Neuronal stem cell (in vitro differentiated cells): ENCODE data around the gene CGB1. TPM values are rescaled to one million over a fixed set of nuclear protein-coding genes. Genes with fewer than 3 reads are reported as not detected.
"Not testable (repeated sequence)": the region's sequence is repeated elsewhere in the genome, so short reads cannot be mapped to it uniquely, and the experiment has no call there.

Experiments
- DNase-seq: peaks from one replicate; pipeline ENCODE4 v3.0.0-alpha.2; 2013; ENCODE audit warnings: low spot score
- H2AFZ ChIP-seq: one replicate; pipeline ENCODE4 v1.6.1; 2013; ENCODE audit warnings: mild to moderate bottlenecking, low read length, inconsistent platforms
- H2AK5ac ChIP-seq: 2 replicates; pipeline ENCODE4 v1.6.1; 2013; ENCODE audit warnings: low read depth, mild to moderate bottlenecking, inconsistent platforms, low read length, moderate library complexity, mixed read lengths
- H2BK120ac ChIP-seq: 2 replicates; pipeline ENCODE4 v1.6.1; 2013; ENCODE audit warnings: low read depth, mild to moderate bottlenecking, inconsistent platforms, low read length, moderate library complexity, mixed read lengths
- H2BK12ac ChIP-seq: one replicate; pipeline ENCODE4 v1.6.1; 2013; ENCODE audit warnings: low read length, inconsistent platforms
- H2BK15ac ChIP-seq: 2 replicates; pipeline ENCODE4 v1.6.1; 2013; ENCODE audit warnings: mild to moderate bottlenecking, low read length, inconsistent platforms, mixed read lengths
- H2BK5ac ChIP-seq: one replicate; pipeline ENCODE4 v1.6.1; 2013; ENCODE audit warnings: inconsistent platforms, mild to moderate bottlenecking, low read length, moderate library complexity
- H3K14ac ChIP-seq: one replicate; pipeline ENCODE4 v1.6.1; 2013; ENCODE audit warnings: low read length, inconsistent platforms
- H3K18ac ChIP-seq: 2 replicates; pipeline ENCODE4 v1.6.1; 2013; ENCODE audit warnings: low read length, inconsistent platforms
- H3K23ac ChIP-seq: 2 replicates; pipeline ENCODE4 v1.6.1; 2013; ENCODE audit warnings: low read depth, mild to moderate bottlenecking, mixed read lengths, low read length, inconsistent platforms; ENCODE audit not compliant: poor library complexity
- H3K27ac ChIP-seq: replicated peaks from 3 replicates; pipeline ENCODE4 v1.5.1; 2013; ENCODE audit warnings: low read length, inconsistent platforms
- H3K27me3 ChIP-seq, 3 experiments: 2 replicates each; pipeline ENCODE4 v1.6.1; 2013; ENCODE audit warnings: low read length in 3 of 3, mild to moderate bottlenecking in 2 of 3, inconsistent platforms in 1 of 3, low read depth in 1 of 3, mixed read lengths in 1 of 3, moderate library complexity in 1 of 3; ENCODE audit not compliant: control insufficient read depth in 3 of 3, insufficient read depth in 3 of 3
- H3K36me3 ChIP-seq, 2 donors: replicated peaks in 1 of 2; 2 replicates each; pipeline ENCODE4 v1.6.1; 2013; ENCODE audit warnings: low read length in 2 of 2; ENCODE audit not compliant: control insufficient read depth in 2 of 2, insufficient read depth in 2 of 2
- H3K4ac ChIP-seq: 2 replicates; pipeline ENCODE4 v1.6.1; 2013; ENCODE audit warnings: inconsistent platforms, mild to moderate bottlenecking, low read length, moderate library complexity
- H3K4me1 ChIP-seq, 2 donors: 1 replicate in 1 of 2; 2 replicates in 1 of 2; pipeline ENCODE4 v1.6.1; 2013; ENCODE audit warnings: low read length in 2 of 2, low read depth in 1 of 2; ENCODE audit not compliant: control insufficient read depth in 2 of 2, insufficient read depth in 1 of 2
- H3K4me2 ChIP-seq: one replicate; pipeline ENCODE4 v1.6.1; 2013; ENCODE audit warnings: mild to moderate bottlenecking, low read length, inconsistent platforms; ENCODE audit not compliant: insufficient read depth, poor library complexity, severe bottlenecking
- H3K4me3 ChIP-seq, 2 donors: 2 replicates each; pipeline ENCODE4 v1.5.1; 2013; ENCODE audit warnings: low read length in 2 of 2, mild to moderate bottlenecking in 2 of 2, inconsistent platforms in 1 of 2, moderate library complexity in 1 of 2
- H3K79me1 ChIP-seq: one replicate; pipeline ENCODE4 v1.6.1; 2013; ENCODE audit warnings: low read depth, mild to moderate bottlenecking, inconsistent platforms, low read length, moderate library complexity
- H3K9ac ChIP-seq: one replicate; pipeline ENCODE4 v1.6.1; 2013; ENCODE audit warnings: mild to moderate bottlenecking, low read depth, low read length, inconsistent platforms; ENCODE audit not compliant: poor library complexity
- H3K9me3 ChIP-seq, 2 donors: replicated peaks in 1 of 2; 2 replicates each; pipeline versions ENCODE3 to v1.6.1; 2013; ENCODE audit warnings: low read length in 2 of 2, mild to moderate bottlenecking in 2 of 2, inconsistent platforms in 1 of 2, low read depth in 1 of 2, mixed read lengths in 1 of 2, moderate library complexity in 1 of 2; ENCODE audit not compliant: control insufficient read depth in 2 of 2, insufficient read depth in 1 of 2
- H4K8ac ChIP-seq: one replicate; pipeline ENCODE4 v1.6.1; 2013; ENCODE audit warnings: low read depth, mild to moderate bottlenecking, inconsistent platforms, low read length, moderate library complexity
- H4K91ac ChIP-seq: one replicate; pipeline ENCODE4 v1.6.1; 2013; ENCODE audit warnings: low read length, low read depth, mild to moderate bottlenecking, inconsistent platforms; ENCODE audit not compliant: poor library complexity
- WGBS, 2 donors: extraction: QIAGEN DNeasy Blood & Tissue Kit; methylation state at CpG; one replicate each; pipeline ENCODE4 v1.1.7; 2013; ENCODE audit warnings: missing lambda C conversion rate in 2 of 2, mixed read lengths in 1 of 2; ENCODE audit not compliant: insufficient read length in 2 of 2, insufficient replicate concordance in 1 of 2; ENCODE audit errors: extremely low coverage in 2 of 2; 5-methylcytosine and 5-hydroxymethylcytosine counted together
- polyA plus RNA-seq, 2 experiments: library from polyadenylated mRNA; stranded (reverse); fragments of 200-250 nt; gene quantifications; one replicate each; pipeline ENCODE4 v1.2.3, GENCODE V29; 2013

CGB1 gene
- not detected for polyA plus RNA-seq (2013, experiment 1 of 2)
- not detected for polyA plus RNA-seq (2013, experiment 2 of 2)

GRCh38 chr19:49036815-49037214, at the start of gene CGB1:
Gene CGB1 (minus strand): TSS chr19:49036895. CDS start chr19:49036711, 184 bp downstream.
- H2AFZ ChIP-seq, H2BK12ac ChIP-seq, H3K4ac ChIP-seq, H3K4me2 ChIP-seq, H3K27ac ChIP-seq, H3K14ac ChIP-seq, H3K27me3 ChIP-seq, H2BK120ac ChIP-seq, H3K23ac ChIP-seq, H2BK15ac ChIP-seq, H4K91ac ChIP-seq, H3K9me3 ChIP-seq, DNase-seq, H3K79me1 ChIP-seq, H3K18ac ChIP-seq, H3K4me1 ChIP-seq, H3K36me3 ChIP-seq, H4K8ac ChIP-seq, H3K9ac ChIP-seq, H2BK5ac ChIP-seq, H3K4me3 ChIP-seq, H2AK5ac ChIP-seq: not testable (repeated sequence)
- WGBS, 2 donors = no CpG with 5 or more reads among the region's 18 CpGs

GRCh38 chr19:49086296-49086695, 49.6 kb upstream of the CGB1 start:
- H2BK12ac ChIP-seq = no peak overlapping the region
- no peak overlapping the region for H3K4ac ChIP-seq
- no peak overlapping the region for H2AFZ ChIP-seq
- H3K9me3 ChIP-seq = peaks cover 2 to 6% of the 10 kb centered on the region in 2 donors
- H3K4me3 ChIP-seq = peak overlapping the region; percentile 96 to 97
- H2BK15ac ChIP-seq = no peak overlapping the region
- H3K18ac ChIP-seq = no peak overlapping the region
- no peak overlapping the region for H4K8ac ChIP-seq
- peaks cover 0 to 4% (median 0%) of the 10 kb centered on the region in 3 experiments for H3K27me3 ChIP-seq
- peak overlapping the region; percentile 33 for H3K14ac ChIP-seq
- DNase-seq = no peak
- no peak overlapping the region for H2BK120ac ChIP-seq
- H3K79me1 ChIP-seq = peaks cover 5% of the 10 kb centered on the region
- H3K4me1 ChIP-seq = peaks cover 6 to 7% of the 10 kb centered on the region in 2 donors
- H2BK5ac ChIP-seq = no peak overlapping the region
- H2AK5ac ChIP-seq = no peak overlapping the region
- no peak overlapping the region for H3K9ac ChIP-seq
- H3K23ac ChIP-seq = no peak overlapping the region
- H3K4me2 ChIP-seq = peak overlapping the region; percentile 87
- peaks cover 29 to 50% of the 10 kb centered on the region in 2 donors for H3K36me3 ChIP-seq
- WGBS, 2 donors = no CpG with 5 or more reads among the region's 11 CpGs
- H3K27ac ChIP-seq = no peak overlapping the region
- H4K91ac ChIP-seq = no peak overlapping the region

- peak overlapping the region; percentile 96 to 97 for H3K4me3 ChIP-seq
- H3K9ac ChIP-seq = peak overlapping the region; percentile 65
- peak overlapping the region; percentile 89 for H2AFZ ChIP-seq
- H4K8ac ChIP-seq = no peak overlapping the region
- peak overlapping the region; percentile 95 for H2BK5ac ChIP-seq
- peak overlapping the region; percentile 94 for H3K27ac ChIP-seq
- peaks cover 2 to 6% of the 10 kb centered on the region in 2 donors for H3K9me3 ChIP-seq
- no peak overlapping the region for H2AK5ac ChIP-seq
- peak overlapping the region; percentile 87 for H3K4me2 ChIP-seq
- no peak overlapping the region for H3K23ac ChIP-seq
- H3K4ac ChIP-seq = no peak overlapping the region
- H3K14ac ChIP-seq = no peak overlapping the region
- no peak overlapping the region for H4K91ac ChIP-seq
- H3K18ac ChIP-seq = peak overlapping the region; percentile 99
- no peak overlapping the region for H2BK12ac ChIP-seq
- peaks cover 0 to 4% (median 0%) of the 10 kb centered on the region in 3 experiments for H3K27me3 ChIP-seq
- H3K36me3 ChIP-seq = peaks cover 28 to 45% of the 10 kb centered on the region in 2 donors
- DNase-seq = no peak
- no peak overlapping the region for H2BK15ac ChIP-seq
- H2BK120ac ChIP-seq = no peak overlapping the region
- H3K4me1 ChIP-seq = peaks cover 6 to 7% of the 10 kb centered on the region in 2 donors
- H3K79me1 ChIP-seq = peaks cover 5% of the 10 kb centered on the region
- no CpG with 5 or more reads among the region's 14 CpGs for WGBS, 2 donors
Measured at GRCh38 chr19:49085868-49086232, 49.2 kb upstream of the CGB1 start.

- Histone ChIP-seq H3K4me1 (peaks cover 6 to 7% of the 10 kb centered on the region in 2 donors), H3K4me2 (peak within 1 kb of the TSS; percentile 87), H3K9me3 (peaks cover 2 to 6% of the 10 kb centered on the region in 2 donors), H3K14ac (peak within 1 kb of the TSS; percentile 97), H2BK15ac (no peak within 1 kb of the TSS), H3K27me3 (peaks cover 0 to 4% (median 0%) of the 10 kb centered on the region in 3 experiments), H2AK5ac (peak within 1 kb of the TSS; percentile 32), H3K18ac (peak within 1 kb of the TSS; percentile 99), H3K9ac (peak within 1 kb of the TSS; percentile 99), H3K79me1 (peaks cover 5% of the 10 kb centered on the region), H3K4me3 (peak within 1 kb of the TSS; percentile 96 to 97), H2AFZ (peak within 1 kb of the TSS; percentile 89), H3K4ac (no peak within 1 kb of the TSS), H2BK12ac (no peak within 1 kb of the TSS), H2BK120ac (no peak within 1 kb of the TSS), H4K91ac (no peak within 1 kb of the TSS), H3K23ac (peak within 1 kb of the TSS; percentile 100), H3K36me3 (peaks cover 22 to 39% of the 10 kb centered on the region in 2 donors), H4K8ac (no peak within 1 kb of the TSS), H3K27ac (peak within 1 kb of the TSS; percentile 94), H2BK5ac (peak within 1 kb of the TSS; percentile 95)
- peak; percentile 99 for DNase-seq
- no CpG with 5 or more reads among the region's 89 CpGs for WGBS, 2 donors
Measured at GRCh38 chr19:49085020-49085867, 48.5 kb upstream of the CGB1 start, which contains the start of gene SNRNP70. Gene SNRNP70 (plus strand): TSS chr19:49085451. CDS start chr19:49086415, 964 bp downstream.
